ENCODE results near the gene ERC1. TPM values are rescaled to one million over a fixed set of nuclear protein-coding genes. Genes with fewer than 3 reads are reported as not detected.
A peak's percentile ranks its signal among the peaks of the same experiment; 100 is the strongest.

Gene ERC1
- total and polyA plus RNA-seq, 7 donors, result 4.0 to 35.6 (median 29.4) TPM

DNA sequence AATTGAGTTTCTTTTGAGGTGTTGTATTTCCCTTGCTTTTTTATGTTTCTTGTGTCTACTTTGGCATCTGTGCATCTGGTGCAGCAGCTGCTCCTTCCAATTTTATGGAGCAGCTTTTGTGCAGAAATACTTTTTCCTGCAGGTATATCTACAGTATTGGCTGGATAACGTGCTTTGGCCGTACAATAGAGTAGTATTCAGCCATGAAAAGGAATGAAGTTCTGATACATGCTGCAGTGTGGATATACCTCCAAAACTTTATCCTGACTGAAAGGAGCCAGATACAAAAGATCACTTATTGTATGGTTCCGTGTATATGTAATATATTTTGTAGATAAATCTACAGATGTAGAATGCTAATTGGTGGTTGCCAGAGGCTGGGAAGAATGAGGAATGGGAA lies 74.6 kb downstream of the ERC1 start:
- Histone ChIP-seq H3K4me3 (no peak overlapping the region), H3K27ac (no peak overlapping the region), H3K27me3 (ENCODE audit: insufficient read depth in 3 of 3, low read length in 2 of 3) (no peaks in the 10 kb centered on the region), H3K36me3 (ENCODE audit: insufficient read depth in 1 of 2, low read depth in 1 of 2) (no peaks in the 10 kb centered on the region), H3K9me3 (peaks cover 24% of the 10 kb centered on the region), H3K4me1 (peaks cover 4% of the 10 kb centered on the region)
- no peak for DNase-seq
- TF ChIP-seq, protein P1, sequence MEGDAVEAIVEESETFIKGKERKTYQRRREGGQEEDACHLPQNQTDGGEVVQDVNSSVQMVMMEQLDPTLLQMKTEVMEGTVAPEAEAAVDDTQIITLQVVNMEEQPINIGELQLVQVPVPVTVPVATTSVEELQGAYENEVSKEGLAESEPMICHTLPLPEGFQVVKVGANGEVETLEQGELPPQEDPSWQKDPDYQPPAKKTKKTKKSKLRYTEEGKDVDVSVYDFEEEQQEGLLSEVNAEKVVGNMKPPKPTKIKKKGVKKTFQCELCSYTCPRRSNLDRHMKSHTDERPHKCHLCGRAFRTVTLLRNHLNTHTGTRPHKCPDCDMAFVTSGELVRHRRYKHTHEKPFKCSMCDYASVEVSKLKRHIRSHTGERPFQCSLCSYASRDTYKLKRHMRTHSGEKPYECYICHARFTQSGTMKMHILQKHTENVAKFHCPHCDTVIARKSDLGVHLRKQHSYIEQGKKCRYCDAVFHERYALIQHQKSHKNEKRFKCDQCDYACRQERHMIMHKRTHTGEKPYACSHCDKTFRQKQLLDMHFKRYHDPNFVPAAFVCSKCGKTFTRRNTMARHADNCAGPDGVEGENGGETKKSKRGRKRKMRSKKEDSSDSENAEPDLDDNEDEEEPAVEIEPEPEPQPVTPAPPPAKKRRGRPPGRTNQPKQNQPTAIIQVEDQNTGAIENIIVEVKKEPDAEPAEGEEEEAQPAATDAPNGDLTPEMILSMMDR (IDR thresholded peaks at IDR 0.05), result no peak
- no peak for ATAC-seq
- 96 to 98% (median 97%) methylated on average over 3 of the region's 3 CpGs for WGBS, 3 donors
- intact Hi-C loops (cut with DNase I), result no loop called here

DNA sequence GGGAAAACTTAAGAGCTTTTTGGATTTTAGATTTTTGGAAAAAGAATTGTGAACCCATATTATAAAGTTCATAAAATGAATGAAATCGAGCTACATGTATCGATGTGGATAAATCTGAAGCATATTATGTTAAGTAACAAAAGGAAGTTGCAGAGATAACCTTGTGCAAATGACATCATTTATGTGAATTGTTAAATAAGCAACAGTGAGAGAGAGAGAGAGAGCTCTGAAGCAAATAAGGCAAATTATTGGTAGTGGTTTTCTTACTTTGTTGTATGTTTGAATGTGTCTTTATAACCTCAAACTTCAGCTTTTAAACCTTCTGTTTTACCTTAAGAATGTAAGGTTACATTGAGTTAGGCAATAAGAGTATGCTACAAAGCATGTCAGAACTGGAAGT lies 78.8 kb downstream of the ERC1 start:
- TF ChIP-seq, protein P1 (IDR thresholded peaks at IDR 0.05), result no peak
- 92 to 95% (median 94%) methylated on average over 2 of the region's 2 CpGs for WGBS, 3 donors
- no peaks in the 10 kb centered on the region for H3K36me3 ChIP-seq (ENCODE audit: insufficient read depth in 1 of 2, low read depth in 1 of 2)
- H3K27me3 ChIP-seq (ENCODE audit: insufficient read depth in 3 of 3, low read length in 2 of 3), result no peaks in the 10 kb centered on the region
- no peak overlapping the region for H3K27ac ChIP-seq
- ATAC-seq (no peak), DNase-seq (no peak)
- intact Hi-C loops (cut with DNase I), result no loop called here
- no peak overlapping the region for H3K4me3 ChIP-seq
- H3K9me3 ChIP-seq, result peaks cover 3% of the 10 kb centered on the region
- peaks cover 4% of the 10 kb centered on the region for H3K4me1 ChIP-seq

DNA sequence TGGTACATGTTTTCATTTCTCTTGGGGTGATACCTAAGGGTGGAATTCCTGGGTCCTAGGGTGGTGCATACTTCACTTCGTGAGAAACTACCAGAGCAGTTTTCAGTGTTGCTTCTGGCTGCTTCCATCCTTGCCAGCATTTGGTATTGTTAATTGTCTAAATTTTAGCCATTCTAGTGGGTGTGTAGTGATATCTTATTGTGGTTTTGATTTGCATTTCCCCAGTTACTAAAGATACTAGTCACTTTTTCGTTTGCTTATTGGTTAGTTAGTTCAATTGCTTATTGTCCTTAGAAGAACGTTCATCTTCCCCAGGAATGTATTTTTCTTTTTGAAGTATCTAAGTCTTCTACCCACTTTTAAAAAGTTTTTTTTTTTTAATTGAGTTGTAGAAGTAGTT lies 80.2 kb downstream of the ERC1 start:
- no peaks in the 10 kb centered on the region for H3K9me3 ChIP-seq
- no peaks in the 10 kb centered on the region for H3K36me3 ChIP-seq (ENCODE audit: insufficient read depth in 1 of 2, low read depth in 1 of 2)
- H3K27me3 ChIP-seq (ENCODE audit: insufficient read depth in 3 of 3, low read length in 2 of 3), result no peaks in the 10 kb centered on the region
- no peak overlapping the region for H3K4me3 ChIP-seq
- ATAC-seq (no peak), DNase-seq (no peak)
- H3K27ac ChIP-seq, result no peak overlapping the region
- intact Hi-C loops (cut with DNase I), result no loop called here
- H3K4me1 ChIP-seq, result peaks cover 4% of the 10 kb centered on the region
- WGBS, 3 donors, result 77 to 86% (median 84%) methylated on average over 3 of the region's 3 CpGs
- TF ChIP-seq, protein P1 (IDR thresholded peaks at IDR 0.05), result no peak

DNA sequence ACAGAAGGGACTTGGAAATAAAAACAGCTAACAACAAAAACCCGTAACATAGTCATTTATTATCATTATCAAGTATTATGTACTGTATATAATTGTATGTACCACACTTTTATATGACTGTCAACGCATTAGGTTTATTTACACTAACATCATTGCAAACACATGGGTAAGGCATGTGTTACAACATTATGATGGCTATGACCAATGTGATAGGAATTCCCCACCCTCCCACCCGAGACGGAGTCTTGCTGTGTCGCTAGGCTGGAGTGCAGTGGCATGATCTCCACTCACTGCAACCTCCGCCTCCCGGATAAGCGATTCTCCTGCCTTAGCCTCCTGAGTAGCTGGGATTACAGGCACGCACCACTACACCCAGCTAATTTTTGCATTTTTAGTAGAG lies 82.6 kb downstream of the ERC1 start:
- peaks cover 10% of the 10 kb centered on the region for H3K4me1 ChIP-seq
- no peaks in the 10 kb centered on the region for H3K9me3 ChIP-seq
- intact Hi-C loops (cut with DNase I), result no loop called here
- 95 to 99% (median 97%) methylated on average over 7 to 9 of the region's 9 CpGs for WGBS, 3 donors
- TF ChIP-seq, protein P1 (IDR thresholded peaks at IDR 0.05), result no peak
- no peaks in the 10 kb centered on the region for H3K36me3 ChIP-seq (ENCODE audit: insufficient read depth in 1 of 2, low read depth in 1 of 2)
- no peak overlapping the region for H3K27ac ChIP-seq
- DNase-seq (no peak), ATAC-seq (no peak)
- H3K27me3 ChIP-seq (ENCODE audit: insufficient read depth in 3 of 3, low read length in 2 of 3), result no peaks in the 10 kb centered on the region
- no peak overlapping the region for H3K4me3 ChIP-seq

DNA sequence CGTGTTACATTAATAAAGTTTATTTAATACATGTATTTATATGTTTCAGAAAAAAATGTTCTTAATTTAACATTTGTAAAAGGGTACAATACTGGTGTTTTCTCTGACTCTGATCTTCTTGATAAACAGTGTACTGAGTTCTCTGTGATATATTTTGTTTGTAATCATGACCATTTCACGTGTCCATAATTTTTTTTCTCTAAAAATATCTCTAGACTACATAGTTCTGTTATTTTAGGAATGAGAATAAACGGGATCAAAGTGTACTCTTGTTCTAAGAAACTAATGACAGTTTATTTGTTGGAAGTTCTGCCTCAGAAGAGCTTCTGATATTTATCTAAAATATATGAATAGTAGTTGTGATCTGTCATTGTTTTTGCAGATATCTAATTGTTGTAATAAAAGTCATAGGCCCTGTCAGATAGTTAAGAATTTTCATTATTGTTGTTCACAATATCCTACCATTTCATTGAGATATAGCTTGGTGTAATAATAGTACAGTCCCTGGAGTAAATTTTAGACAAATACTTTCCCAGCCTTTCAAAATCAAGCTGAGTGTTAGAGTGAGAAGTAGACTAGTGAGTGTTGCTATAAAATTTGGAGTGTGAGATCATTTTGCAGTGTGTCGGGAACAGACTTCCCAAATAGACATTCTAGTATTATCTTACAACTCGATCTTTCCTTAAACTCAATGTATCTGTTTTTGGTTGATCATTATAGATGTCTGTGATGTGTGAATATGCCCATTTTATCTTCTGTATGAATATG lies 86.2 kb downstream of the ERC1 start:
- Histone ChIP-seq H3K36me3 (ENCODE audit: insufficient read depth in 1 of 2, low read depth in 1 of 2) (no peaks in the 10 kb centered on the region), H3K4me1 (peaks cover 10% of the 10 kb centered on the region), H3K9me3 (no peaks in the 10 kb centered on the region), H3K27ac (no peak overlapping the region), H3K4me3 (no peak overlapping the region), H3K27me3 (ENCODE audit: insufficient read depth in 3 of 3, low read length in 2 of 3) (no peaks in the 10 kb centered on the region)
- no peak for DNase-seq
- TF ChIP-seq, protein P1 (IDR thresholded peaks at IDR 0.05), result no peak
- WGBS, 3 donors, result 27 to 35% (median 28%) methylated on average over 5 of the region's 5 CpGs
- ATAC-seq, result peak in 1 of 4 donors; percentile 50
- intact Hi-C loops (cut with DNase I), result no loop called here
